GM21723 (cell line): Measurements from ENCODE around the gene RELN.
"Not testable (repeated sequence)": the region's sequence is repeated elsewhere in the genome, so short reads cannot be mapped to it uniquely, and the experiment has no call there.

Experiments used
- ATAC-seq: cut with Tn5 transposase; IDR thresholded peaks from one replicate; pipeline ENCODE4 v1.9.1; 2021; ENCODE audit warnings: mild to moderate bottlenecking, moderate library complexity; ENCODE audit not compliant: unreplicated experiment

RELN gene

DNA sequence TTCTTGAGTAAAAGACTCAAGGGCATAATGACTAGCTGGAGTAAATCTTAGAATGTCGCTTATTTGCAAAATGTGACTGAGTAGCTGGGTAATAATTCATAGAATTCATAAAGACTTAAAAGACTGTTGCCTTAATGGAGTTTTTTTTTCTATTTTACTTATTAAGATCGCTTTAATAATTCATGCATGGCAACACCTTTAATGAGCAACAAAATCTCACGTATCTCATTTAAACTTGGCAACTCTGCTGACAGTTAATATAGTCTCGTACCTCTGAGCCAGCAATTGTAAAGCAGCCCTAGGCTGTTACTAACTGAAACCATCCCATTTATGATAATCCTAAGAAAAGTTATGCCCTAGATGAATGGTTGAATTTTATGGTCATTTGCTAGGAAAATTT, 455.7 kb downstream of the RELN start:
- ATAC-seq: no peak

DNA sequence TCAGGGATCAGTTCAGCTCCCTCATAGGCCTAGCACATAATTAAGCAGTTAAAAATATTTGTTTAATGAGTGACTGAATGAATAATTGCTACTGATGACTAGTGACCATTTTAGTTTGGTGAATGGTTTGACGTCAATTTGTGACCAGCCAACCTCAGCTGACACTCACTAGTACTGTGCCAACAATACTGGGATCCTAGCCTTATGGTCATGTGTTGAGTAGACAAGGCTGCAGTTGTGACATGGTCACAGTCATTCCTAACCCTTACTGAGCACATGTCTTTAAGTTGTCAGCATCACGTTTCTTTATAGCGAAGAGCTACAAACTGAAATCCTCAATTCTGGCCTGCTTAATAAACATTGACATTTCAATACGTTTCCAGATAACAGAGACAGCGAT, 456.5 kb downstream of the RELN start:
- ATAC-seq: no peak

DNA sequence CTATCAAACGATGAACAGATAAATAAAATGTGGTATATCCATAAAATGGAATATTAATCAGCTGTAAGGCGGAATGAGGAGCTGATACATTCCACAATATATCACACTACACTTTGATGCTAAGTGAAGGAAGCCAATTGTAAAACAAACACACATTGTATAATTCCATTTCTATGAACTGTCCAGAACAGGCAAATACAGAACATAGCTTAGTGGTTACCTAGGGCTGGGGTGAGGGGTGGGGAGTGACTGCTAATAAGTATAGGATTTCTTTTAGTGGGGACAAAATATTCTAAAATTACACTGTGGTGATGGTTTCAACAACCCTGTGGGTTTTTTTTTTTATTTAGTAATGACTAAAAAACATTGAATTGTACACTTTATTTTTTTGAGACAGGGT, 461.3 kb downstream of the RELN start:
- no peak for ATAC-seq

DNA sequence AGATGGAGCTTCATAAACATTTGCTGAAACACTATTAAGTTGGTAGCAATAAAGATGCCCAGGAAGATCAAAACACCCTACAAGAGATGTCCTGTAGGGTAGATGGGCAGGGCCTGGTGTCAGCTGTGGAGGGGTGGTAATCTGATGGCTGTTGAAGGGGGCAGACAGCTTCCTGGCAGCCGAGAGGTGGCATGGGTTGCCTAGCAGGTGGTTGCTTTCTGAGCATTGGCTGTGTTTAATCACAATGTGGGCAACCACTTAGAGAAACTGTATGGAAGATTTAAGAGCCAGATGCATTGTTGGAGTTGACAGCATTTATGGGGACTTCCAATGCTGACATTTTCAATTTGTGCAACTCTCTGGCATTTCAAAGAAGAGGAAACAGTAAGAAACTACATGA, 463.5 kb downstream of the RELN start:
- ATAC-seq: no peak

- ATAC-seq: no peak
Measured at GRCh38 chr7:103524042-103524907, 465.2 kb downstream of the RELN start.

DNA sequence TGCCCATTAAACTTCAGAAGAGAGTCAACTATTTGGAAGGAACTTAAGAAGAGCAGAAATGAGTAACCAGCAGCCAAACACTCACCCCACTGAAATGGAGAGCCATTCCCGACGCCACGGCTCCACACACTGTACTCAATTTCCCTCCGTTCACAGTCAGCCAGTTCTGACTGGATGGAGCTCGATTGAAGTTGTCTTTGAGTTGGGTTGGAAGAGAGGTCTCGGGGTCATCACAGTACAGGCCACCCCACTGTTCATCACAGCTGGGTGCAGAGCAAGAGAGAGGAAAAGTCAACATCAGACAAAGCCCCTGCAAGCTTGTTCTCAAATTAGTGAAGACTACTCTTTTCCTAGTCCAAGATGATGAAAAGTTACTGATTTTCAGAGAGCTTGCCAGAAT, 467.5 kb downstream of the RELN start:
- ATAC-seq: no peak

- no peak for ATAC-seq
Measured at GRCh38 chr7:103504505-103505135, 484.8 kb downstream of the RELN start.

- ATAC-seq: no peak
Measured at GRCh38 chr7:103501206-103501605, 488.3 kb downstream of the RELN start.

GRCh38 chr7:103499976-103500375, 489.5 kb downstream of the RELN start:
- ATAC-seq: no peak

DNA sequence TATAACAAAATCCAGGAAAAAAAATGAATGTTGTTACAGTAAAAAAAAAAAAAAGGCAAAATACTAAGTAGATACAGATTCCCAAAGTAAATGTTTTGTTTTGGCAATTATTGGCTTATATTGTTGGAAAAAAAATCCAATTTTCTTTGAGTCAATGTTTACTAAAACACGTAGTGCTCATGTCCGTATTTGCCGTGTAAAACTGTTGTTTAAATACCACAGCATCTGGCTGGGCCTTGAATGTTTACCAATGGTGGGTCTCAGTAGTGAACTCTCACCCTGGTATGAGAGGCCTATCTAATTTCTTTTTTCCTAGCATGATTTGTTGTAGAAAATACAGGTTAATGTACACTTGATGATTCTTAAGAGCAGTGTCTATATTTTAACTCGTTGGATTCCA, 502.0 kb downstream of the RELN start:
- no peak for ATAC-seq

DNA sequence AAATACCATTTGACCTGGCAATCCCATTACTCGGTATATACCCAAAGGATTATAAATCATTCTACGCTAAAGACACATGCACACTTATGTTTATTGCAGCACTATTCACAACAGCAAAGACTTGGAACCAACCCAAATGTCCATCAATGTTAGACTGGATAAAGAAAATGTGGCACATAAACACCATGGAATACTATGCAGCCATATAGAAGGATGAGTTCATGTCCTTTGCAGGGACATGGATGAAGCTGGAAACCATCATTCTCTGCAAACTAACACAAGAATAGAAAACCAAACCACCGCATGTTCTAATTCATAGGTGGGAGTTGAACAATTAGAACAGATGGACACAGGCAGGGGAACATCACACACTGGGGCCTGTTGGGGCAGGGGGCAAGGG, 502.6 kb downstream of the RELN start:
- ATAC-seq: not testable (repeated sequence)

DNA sequence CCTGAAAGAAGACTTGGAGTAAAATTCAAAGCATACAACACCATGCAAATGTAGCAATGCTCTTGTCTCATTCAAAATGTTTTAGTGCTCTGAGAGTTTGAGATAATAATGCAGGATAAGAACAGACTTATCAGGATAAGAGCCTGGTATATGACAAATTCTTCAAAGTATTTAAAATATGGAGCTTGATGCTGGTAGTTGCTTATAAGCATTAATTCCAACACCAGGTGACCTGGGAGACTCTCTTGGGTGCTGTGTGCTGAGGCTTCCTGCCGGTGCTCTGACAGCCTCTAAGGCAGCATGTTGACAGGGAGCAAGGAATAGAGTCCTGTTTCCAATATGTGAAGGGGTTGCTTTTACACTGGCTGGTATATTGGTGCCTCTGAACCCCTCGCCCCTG, 508.7 kb downstream of the RELN start:
- no peak for ATAC-seq

GRCh38 chr7:103474956-103475355, 514.5 kb downstream of the RELN start:
- no peak for ATAC-seq

DNA sequence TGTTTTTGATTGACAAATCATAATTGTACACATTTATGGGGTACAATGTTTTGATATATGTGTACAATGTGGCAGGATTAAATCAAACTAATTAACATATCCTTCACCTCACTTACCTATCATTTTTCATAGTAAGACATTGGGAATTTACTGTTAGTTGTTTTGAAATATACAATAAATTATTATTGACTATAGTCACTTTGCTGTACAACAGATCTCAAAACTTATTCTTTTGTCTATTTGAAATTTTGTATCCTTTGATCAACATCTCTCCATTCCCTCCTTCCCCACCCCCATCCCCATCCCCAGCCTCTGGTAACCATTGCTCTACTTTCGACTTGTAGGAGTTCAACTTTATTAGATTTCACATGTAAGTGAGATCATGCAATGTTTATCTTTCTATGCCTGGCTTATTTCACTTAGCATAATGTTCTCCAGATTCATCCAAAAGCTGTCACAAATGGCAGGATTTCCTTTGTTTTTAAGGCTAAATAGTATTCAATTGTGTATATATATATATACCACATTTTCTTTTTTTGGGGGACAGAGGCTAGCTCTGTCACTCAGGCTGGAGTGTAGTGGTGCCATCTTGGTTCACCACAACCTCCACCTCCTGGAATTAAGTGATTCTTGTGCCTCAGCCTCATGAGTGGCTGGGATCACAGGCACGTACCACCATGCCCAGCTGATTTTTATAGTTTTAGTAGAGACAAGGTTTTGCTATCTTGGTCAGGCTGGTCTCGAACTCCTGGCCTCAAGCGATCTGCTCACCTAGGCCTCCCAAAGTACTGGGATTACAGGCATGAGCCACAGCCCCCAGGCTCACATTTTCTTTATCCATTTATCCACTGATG, 520.1 kb downstream of the RELN start:
- ATAC-seq: no peak

GRCh38 chr7:103466814-103467213, 522.6 kb downstream of the RELN start:
- no peak for ATAC-seq

DNA sequence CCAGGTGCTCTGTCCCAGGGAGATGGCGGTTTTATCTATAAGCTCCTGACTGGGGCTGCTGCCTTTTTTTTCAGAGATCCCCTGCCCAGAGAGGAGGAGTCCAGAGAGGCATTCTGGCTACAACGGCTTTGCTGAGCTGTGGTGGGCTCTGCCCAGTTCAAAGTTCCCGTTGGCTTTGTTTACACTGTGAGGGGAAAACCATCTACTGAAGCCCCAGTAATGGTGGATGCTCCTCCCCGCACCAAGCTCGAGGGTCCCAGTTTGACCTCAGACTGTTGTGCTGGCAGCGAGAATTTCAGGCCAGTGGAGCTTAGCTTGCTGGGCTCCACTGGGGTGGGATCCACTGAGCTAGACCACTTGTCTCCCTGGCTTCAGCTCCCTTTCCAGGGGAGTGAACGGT, 527.1 kb downstream of the RELN start:
- ATAC-seq: no peak

GRCh38 chr7:103447073-103447960, 542.1 kb downstream of the RELN start:
- ATAC-seq: peak; percentile 65

- no peak for ATAC-seq
Measured at GRCh38 chr7:103446049-103446520, 543.4 kb downstream of the RELN start, which contains the start of gene SLC26A5. Gene SLC26A5, minus strand, starts transcription at chr7:103446207. Its CDS starts 24,693 bp downstream, at chr7:103421514.

GRCh38 chr7:103445228-103446048, 544.0 kb downstream of the RELN start:
- no peak for ATAC-seq
